MM.1S (cell line): ENCODE results near the gene SPTBN1.

Experiments
- EZH2 ChIP-seq: fragments of 300-600 bp; sonication (generic); optimal IDR thresholded peaks from 2 replicates; pipeline ENCODE3; 2017; ENCODE audit warnings: low read depth, mild to moderate bottlenecking, antibody characterized with exemption, low read length, mixed read lengths
- TF ChIP-seq, protein P1 (sequence below): fragments of 300-600 bp; sonication (generic); IDR thresholded peaks from 2 replicates; pipeline ENCODE4 v1.5.1; 2016; ENCODE audit warnings: antibody characterized with exemption, low read length, mixed read lengths

DNA sequence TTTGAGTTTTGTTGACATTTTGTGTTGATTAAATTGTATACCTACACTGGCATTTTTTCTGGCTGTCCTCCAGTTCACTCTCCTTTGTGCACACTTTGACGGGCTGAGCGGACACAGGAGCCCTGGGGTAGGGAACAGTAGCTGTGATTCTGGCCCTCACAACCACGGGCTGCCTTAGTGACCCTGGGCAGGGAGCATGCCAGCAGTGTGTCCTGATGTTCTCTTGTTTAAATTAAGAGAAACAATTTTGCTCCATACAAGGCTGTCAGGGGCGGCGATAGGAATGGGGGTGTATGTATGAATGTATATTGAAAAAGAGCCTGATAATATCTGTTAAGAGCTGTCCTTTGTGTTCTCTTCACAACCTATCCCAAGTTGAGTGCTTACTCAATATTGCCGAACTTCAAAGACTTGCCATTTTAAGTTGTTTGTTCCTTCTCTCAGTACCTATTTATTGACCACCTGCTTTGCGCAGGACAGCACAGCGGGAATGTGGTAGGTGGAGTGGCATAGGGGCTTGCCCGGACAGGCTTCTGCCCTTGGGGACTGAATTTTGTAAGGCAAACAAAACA is 163.6 kb downstream of the SPTBN1 start:
- no peak for TF ChIP-seq EZH2
- TF ChIP-seq, protein P1, sequence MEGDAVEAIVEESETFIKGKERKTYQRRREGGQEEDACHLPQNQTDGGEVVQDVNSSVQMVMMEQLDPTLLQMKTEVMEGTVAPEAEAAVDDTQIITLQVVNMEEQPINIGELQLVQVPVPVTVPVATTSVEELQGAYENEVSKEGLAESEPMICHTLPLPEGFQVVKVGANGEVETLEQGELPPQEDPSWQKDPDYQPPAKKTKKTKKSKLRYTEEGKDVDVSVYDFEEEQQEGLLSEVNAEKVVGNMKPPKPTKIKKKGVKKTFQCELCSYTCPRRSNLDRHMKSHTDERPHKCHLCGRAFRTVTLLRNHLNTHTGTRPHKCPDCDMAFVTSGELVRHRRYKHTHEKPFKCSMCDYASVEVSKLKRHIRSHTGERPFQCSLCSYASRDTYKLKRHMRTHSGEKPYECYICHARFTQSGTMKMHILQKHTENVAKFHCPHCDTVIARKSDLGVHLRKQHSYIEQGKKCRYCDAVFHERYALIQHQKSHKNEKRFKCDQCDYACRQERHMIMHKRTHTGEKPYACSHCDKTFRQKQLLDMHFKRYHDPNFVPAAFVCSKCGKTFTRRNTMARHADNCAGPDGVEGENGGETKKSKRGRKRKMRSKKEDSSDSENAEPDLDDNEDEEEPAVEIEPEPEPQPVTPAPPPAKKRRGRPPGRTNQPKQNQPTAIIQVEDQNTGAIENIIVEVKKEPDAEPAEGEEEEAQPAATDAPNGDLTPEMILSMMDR = no peak
